GM23338 (cell line): ENCODE measurements around the gene TTLL8. TPM values are rescaled to one million over a fixed set of nuclear protein-coding genes. Genes with fewer than 3 reads are reported as not detected.

ENCODE experiments used
- ATAC-seq: fragments of 200-7000 bp; cut with Tn5 transposase; 3 replicates; pipeline ENCODE4 v1.9.1; 2020
- DNase-seq: peaks from one replicate; pipeline ENCODE4 v3.0.0-alpha.2; 2015; ENCODE audit warnings: low spot score
- H2AFZ ChIP-seq: fragments of 200-600 bp; sonication (generic); 2 replicates; pipeline ENCODE4 v1.8.0; 2016; ENCODE audit warnings: antibody characterized with exemption, mild to moderate bottlenecking, moderate library complexity
- H3F3A ChIP-seq: fragments of 200-600 bp; sonication (generic); replicated peaks from 2 replicates; pipeline ENCODE4 v1.8.0; 2017; ENCODE audit warnings: antibody characterized with exemption, mixed run types, low read depth
- H3K27ac ChIP-seq: fragments of 200-600 bp; sonication (generic); 2 replicates; pipeline ENCODE4 v1.6.1; 2016; ENCODE audit warnings: low read depth
- H3K27me3 ChIP-seq: fragments of 200-600 bp; sonication (generic); 2 replicates; pipeline ENCODE4 v1.8.0; 2016; ENCODE audit warnings: mild to moderate bottlenecking, mixed run types, moderate library complexity; ENCODE audit not compliant: insufficient read depth
- H3K36me3 ChIP-seq: fragments of 200-600 bp; sonication (generic); 2 replicates; pipeline ENCODE4 v1.8.0; 2016; ENCODE audit warnings: mild to moderate bottlenecking; ENCODE audit not compliant: insufficient read depth
- H3K4me1 ChIP-seq: fragments of 200-600 bp; sonication (generic); 2 replicates; pipeline ENCODE4 v1.8.0; 2016; ENCODE audit warnings: mild to moderate bottlenecking, moderate library complexity; ENCODE audit not compliant: insufficient read depth
- H3K4me2 ChIP-seq: fragments of 200-600 bp; sonication (generic); 2 replicates; pipeline ENCODE4 v1.7.1; 2017; ENCODE audit warnings: mixed run types
- H3K4me3 ChIP-seq: fragments of 200-600 bp; sonication (generic); 2 replicates; pipeline ENCODE4 v1.6.1; 2016; ENCODE audit warnings: mixed run types
- H3K79me2 ChIP-seq: fragments of 200-600 bp; sonication (generic); replicated peaks from 2 replicates; pipeline ENCODE4 v1.8.0; 2017; ENCODE audit warnings: mild to moderate bottlenecking; ENCODE audit not compliant: insufficient read depth
- H3K9me2 ChIP-seq: fragments of 200-600 bp; sonication (generic); 2 replicates; pipeline ENCODE4 v1.8.0; 2017; ENCODE audit not compliant: insufficient read depth
- H4K20me1 ChIP-seq: fragments of 200-600 bp; sonication (generic); replicated peaks from 2 replicates; pipeline ENCODE4 v1.8.0; 2017; ENCODE audit warnings: mild to moderate bottlenecking; ENCODE audit not compliant: insufficient read depth
- H3K27ac Mint-ChIP-seq: 2 replicates; pipeline ENCODE4 v1.8.0; 2020; ENCODE audit warnings: inconsistent platforms, mild to moderate bottlenecking, moderate library complexity, mixed read lengths
- H3K27me3 Mint-ChIP-seq: 3 replicates; pipeline ENCODE4 v1.8.0; 2022; ENCODE audit warnings: low read depth, mild to moderate bottlenecking, moderate library complexity, mixed read lengths, inconsistent platforms; ENCODE audit not compliant: insufficient read depth, poor library complexity
- H3K36me3 Mint-ChIP-seq: 3 replicates; pipeline ENCODE4 v1.8.0; 2021; ENCODE audit warnings: low read depth, mild to moderate bottlenecking, inconsistent platforms, moderate library complexity, mixed read lengths
- H3K4me1 Mint-ChIP-seq: 3 replicates; pipeline ENCODE4 v1.8.0; 2020; ENCODE audit warnings: mild to moderate bottlenecking, inconsistent platforms, mixed read lengths
- H3K4me3 Mint-ChIP-seq: 3 replicates; pipeline ENCODE4 v1.8.0; 2021; ENCODE audit warnings: moderate library complexity, mild to moderate bottlenecking, inconsistent platforms, mixed read lengths
- H3K9me3 Mint-ChIP-seq: 3 replicates; pipeline ENCODE4 v1.8.0; 2020; ENCODE audit warnings: moderate library complexity, mild to moderate bottlenecking, inconsistent platforms, mixed read lengths
- CREB1 ChIP-seq: fragments of 250-450 bp; sonication (Bioruptor Pico); IDR thresholded peaks from 2 replicates; pipeline ENCODE4 v1.5.0; 2020; ENCODE audit warnings: low read depth, mild to moderate bottlenecking, moderate library complexity
- EZH2 ChIP-seq: fragments of 200-600 bp; sonication (generic); IDR thresholded peaks from one replicate; pipeline ENCODE4 v1.8.0; 2017; ENCODE audit warnings: antibody characterized with exemption, mild to moderate bottlenecking, low read depth; ENCODE audit not compliant: unreplicated experiment
- EZH2phosphoT487 ChIP-seq: fragments of 200-600 bp; sonication (generic); IDR thresholded peaks from one replicate; pipeline ENCODE4 v1.8.1; 2018; ENCODE audit warnings: antibody characterized with exemption; ENCODE audit not compliant: unreplicated experiment
- JUNB ChIP-seq: IDR thresholded peaks from one replicate; pipeline ENCODE4 v1.6.1; 2016; ENCODE audit warnings: antibody characterized with exemption; ENCODE audit not compliant: unreplicated experiment
- NANOG ChIP-seq: IDR thresholded peaks from 2 replicates; pipeline ENCODE4 v1.6.1; 2016; ENCODE audit warnings: antibody characterized with exemption, borderline replicate concordance
- POLR2AphosphoS5 ChIP-seq: IDR thresholded peaks from 2 replicates; pipeline ENCODE4 v1.6.1; 2016; ENCODE audit warnings: antibody characterized with exemption, low read depth
- STAT1 ChIP-seq: IDR thresholded peaks from one replicate; pipeline ENCODE4 v1.6.1; 2016; ENCODE audit warnings: antibody characterized with exemption; ENCODE audit not compliant: unreplicated experiment
- ZNF114 ChIP-seq: fragments of 250-450 bp; sonication (Bioruptor Pico); IDR thresholded peaks from 2 replicates; pipeline ENCODE4 v1.5.0; 2020; ENCODE audit warnings: mild to moderate bottlenecking, moderate library complexity
- ZNF331 ChIP-seq: fragments of 250-450 bp; sonication (Bioruptor Pico); IDR thresholded peaks from 2 replicates; pipeline ENCODE4 v1.5.0; 2020; ENCODE audit warnings: low read depth, mild to moderate bottlenecking, moderate library complexity
- ZNF462 ChIP-seq: fragments of 250-450 bp; sonication (Bioruptor Pico); IDR thresholded peaks from 2 replicates; pipeline ENCODE4 v1.5.0; 2020; ENCODE audit warnings: mild to moderate bottlenecking, moderate library complexity
- polyA plus RNA-seq: library from polyadenylated mRNA; unstranded; fragments of >200 nt; fragmentation: Nextera tagmentation; extraction: Ambion mirVana; gene quantifications from 2 replicates; pipeline ENCODE4 v1.2.1, GENCODE V29; 2016
- total RNA-seq: library from RNA; depleted of rRNA; stranded (reverse); fragments of >200 nt; shearing (Covaris generic); gene quantifications from 2 replicates; pipeline ENCODE4 v1.2.3, GENCODE V29; 2014

TTLL8 gene
- total and polyA plus RNA-seq, 2 experiments from 2014 or later: not detected

DNA sequence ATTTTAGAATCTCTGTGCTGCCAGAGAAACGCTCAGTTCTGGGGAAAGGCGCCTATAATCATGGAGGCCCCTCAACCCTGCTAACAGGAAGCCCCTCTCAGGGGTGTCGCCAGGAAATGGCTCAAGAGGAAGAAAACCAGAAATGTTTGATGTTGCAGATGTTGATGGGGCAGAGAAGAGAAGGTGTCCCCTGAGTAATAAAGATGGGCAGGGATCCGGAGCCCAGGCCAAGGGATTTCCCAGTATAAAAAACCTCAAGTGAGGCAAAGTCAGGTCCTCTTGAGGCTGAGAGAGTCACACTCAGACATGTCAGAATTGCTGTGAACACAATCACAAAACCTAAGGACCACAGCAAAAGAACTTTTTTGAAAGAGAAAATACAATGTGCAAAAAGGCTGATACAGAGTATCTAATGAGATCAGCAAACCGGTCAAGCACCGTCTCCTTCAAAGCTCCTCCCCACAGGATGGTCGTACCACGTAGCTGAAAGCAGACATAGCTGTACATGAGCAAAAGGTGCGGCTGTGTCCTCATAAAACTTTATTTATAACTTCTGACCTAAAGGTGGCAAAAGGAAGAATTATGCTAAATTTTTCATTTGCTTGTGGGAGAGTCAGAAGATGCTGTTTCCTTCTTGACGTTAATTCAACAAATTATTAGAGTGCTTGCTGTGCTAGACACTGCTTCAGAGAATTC is 43.9 kb upstream of the TTLL8 start (continued):
- TF ChIP-seq ZNF462 (CRISPR knock-in tag): no peak
- no peak for TF ChIP-seq CREB1 (CRISPR knock-in tag)
- TF ChIP-seq JUNB: no peak
- no peak for TF ChIP-seq ZNF114 (CRISPR knock-in tag)
- no peak for TF ChIP-seq EZH2
- no peak for TF ChIP-seq NANOG
- no peak for TF ChIP-seq EZH2phosphoT487
- TF ChIP-seq ZNF331: no peak
- TF ChIP-seq STAT1: no peak

DNA sequence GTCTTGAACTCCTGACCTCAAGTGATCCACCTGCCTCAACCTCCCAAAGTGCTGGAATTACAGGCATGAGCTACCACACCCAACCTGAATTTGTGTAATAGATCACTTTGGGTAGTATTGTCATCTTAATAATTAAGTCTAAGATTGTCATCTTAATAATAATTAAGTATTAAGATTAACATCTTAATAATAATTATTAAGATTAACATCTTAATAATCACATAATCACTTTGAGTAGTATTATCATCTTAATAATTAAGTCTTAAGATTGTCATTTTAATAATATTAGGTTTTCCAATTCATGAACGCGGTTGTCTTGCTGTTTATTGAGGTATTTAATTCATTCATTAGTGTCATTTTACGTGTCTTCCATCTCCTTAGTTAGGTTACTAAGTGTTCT is 40.0 kb upstream of the TTLL8 start:
- no peaks in the 10 kb centered on the region for H3K4me1 ChIP-seq
- H3K27ac Mint-ChIP-seq: no peak overlapping the region
- no peak overlapping the region for H3K4me2 ChIP-seq
- no peak overlapping the region for H3K4me3 ChIP-seq
- H4K20me1 ChIP-seq: no peaks in the 10 kb centered on the region
- no peaks in the 10 kb centered on the region for H3K27me3 ChIP-seq
- no peaks in the 10 kb centered on the region for H3K9me3 Mint-ChIP-seq
- H2AFZ ChIP-seq: no peak overlapping the region
- no peaks in the 10 kb centered on the region for H3F3A ChIP-seq
- ATAC-seq (no peak), DNase-seq (no peak)
- no peak overlapping the region for H3K4me3 Mint-ChIP-seq
- H3K27ac ChIP-seq: no peak overlapping the region
- H3K9me2 ChIP-seq: no peaks in the 10 kb centered on the region
- H3K79me2 ChIP-seq: no peaks in the 10 kb centered on the region
- H3K27me3 Mint-ChIP-seq: peaks cover 2% of the 10 kb centered on the region
- H3K36me3 ChIP-seq: no peaks in the 10 kb centered on the region
- H3K36me3 Mint-ChIP-seq: no peaks in the 10 kb centered on the region
- no peaks in the 10 kb centered on the region for H3K4me1 Mint-ChIP-seq
- TF ChIP-seq ZNF331: no peak
- TF ChIP-seq POLR2AphosphoS5: no peak
- TF ChIP-seq EZH2phosphoT487: no peak
- no peak for TF ChIP-seq ZNF462 (CRISPR knock-in tag)
- no peak for TF ChIP-seq CREB1 (CRISPR knock-in tag)
- TF ChIP-seq NANOG: no peak
